SK-N-SH treated with all-trans-retinoic acid at 6 μM for 48 hours (cell line): ENCODE results near the gene PARP1.

Experiments
- ATAC-seq: fragments of 200-7000 bp; cut with Tn5 transposase; 3 replicates; pipeline ENCODE4 v1.9.1; 2020; ENCODE audit warnings: mild to moderate bottlenecking, moderate library complexity
- ARNTL ChIP-seq: fragments of 450-650 bp; formaldehyde crosslinking; IDR thresholded peaks from 2 replicates; pipeline ENCODE4 v1.5.0; 2020; ENCODE audit warnings: low read depth, mild to moderate bottlenecking, moderate library complexity, borderline replicate concordance
- BACH2 ChIP-seq: fragments of 250-450 bp; sonication (Bioruptor Pico); IDR thresholded peaks from 2 replicates; pipeline ENCODE4 v1.9.0; 2021; ENCODE audit warnings: mild to moderate bottlenecking, borderline replicate concordance
- ESRRG ChIP-seq: fragments of 250-450 bp; sonication (Bioruptor Pico); IDR thresholded peaks from 2 replicates; pipeline ENCODE4 v1.6.1; 2021; ENCODE audit warnings: mild to moderate bottlenecking
- GLIS3 ChIP-seq: fragments of 250-450 bp; sonication (Bioruptor Pico); IDR thresholded peaks from 2 replicates; pipeline ENCODE4 v1.5.0; 2020; ENCODE audit warnings: mild to moderate bottlenecking, moderate library complexity
- ISL1 ChIP-seq: fragments of 250-450 bp; sonication (Bioruptor Pico); IDR thresholded peaks from 2 replicates; pipeline ENCODE4 v2.1.2; 2022; ENCODE audit warnings: mild to moderate bottlenecking, moderate library complexity
- OSR1 ChIP-seq: fragments of 250-450 bp; sonication (Bioruptor Pico); IDR thresholded peaks from 2 replicates; pipeline ENCODE4 v1.8.0; 2022; ENCODE audit warnings: moderate library complexity, mild to moderate bottlenecking, inconsistent platforms
- PATZ1 ChIP-seq: fragments of 250-450 bp; sonication (Bioruptor Pico); IDR thresholded peaks from 2 replicates; pipeline ENCODE4 v1.8.0; 2020; ENCODE audit warnings: mild to moderate bottlenecking, moderate library complexity, borderline replicate concordance
- PPARA ChIP-seq: fragments of 250-450 bp; sonication (Bioruptor Pico); IDR thresholded peaks from 2 replicates; pipeline ENCODE4 v1.5.0; 2020; ENCODE audit warnings: mild to moderate bottlenecking, borderline replicate concordance
- RARB ChIP-seq: fragments of 250-450 bp; sonication (Bioruptor Pico); IDR thresholded peaks from 2 replicates; pipeline ENCODE4 v1.8.0; 2021; ENCODE audit warnings: mild to moderate bottlenecking, moderate library complexity
- SNAI2 ChIP-seq: fragments of 250-450 bp; sonication (Bioruptor Pico); IDR thresholded peaks from 2 replicates; pipeline ENCODE4 v1.5.0; 2020; ENCODE audit warnings: mild to moderate bottlenecking, moderate library complexity
- TCF4 ChIP-seq: fragments of 250-450 bp; sonication (Bioruptor Pico); IDR thresholded peaks from 2 replicates; pipeline ENCODE4 v1.8.0; 2021; ENCODE audit warnings: mild to moderate bottlenecking, moderate library complexity, borderline replicate concordance
- TOX ChIP-seq: fragments of 250-450 bp; sonication (Bioruptor Pico); IDR thresholded peaks from 2 replicates; pipeline ENCODE4 v1.8.0; 2021; ENCODE audit warnings: mild to moderate bottlenecking, moderate library complexity, borderline replicate concordance
- ZC3H10 ChIP-seq: fragments of 250-450 bp; sonication (Bioruptor Pico); IDR thresholded peaks from 2 replicates; pipeline ENCODE4 v1.5.1; 2021; ENCODE audit warnings: mild to moderate bottlenecking, moderate library complexity
- ZFP3 ChIP-seq: fragments of 250-450 bp; sonication (Bioruptor Pico); IDR thresholded peaks from 2 replicates; pipeline ENCODE4 v1.5.0; 2020; ENCODE audit warnings: mild to moderate bottlenecking, moderate library complexity
- ZFP30 ChIP-seq: fragments of 450-650 bp; formaldehyde crosslinking; IDR thresholded peaks from 2 replicates; pipeline ENCODE4 v1.5.0; 2022; ENCODE audit warnings: mild to moderate bottlenecking, moderate library complexity
- ZNF565 ChIP-seq: fragments of 450-650 bp; formaldehyde crosslinking; conservative IDR thresholded peaks from 2 replicates; pipeline ENCODE4 v1.5.0; 2020; ENCODE audit warnings: low read depth, mild to moderate bottlenecking, moderate library complexity
- ZNF70 ChIP-seq: fragments of 450-650 bp; formaldehyde crosslinking; IDR thresholded peaks from 2 replicates; pipeline ENCODE4 v1.5.0; 2020; ENCODE audit warnings: mild to moderate bottlenecking, moderate library complexity
- TF ChIP-seq, protein P1 (sequence below): fragments of 250-450 bp; sonication (Bioruptor Pico); IDR thresholded peaks from 2 replicates; pipeline ENCODE4 v1.5.0; 2020; ENCODE audit warnings: mild to moderate bottlenecking, moderate library complexity
- TF ChIP-seq, protein P2 (sequence below): fragments of 250-450 bp; sonication (Bioruptor Pico); IDR thresholded peaks from 2 replicates; pipeline ENCODE4 v1.8.0; 2021; ENCODE audit warnings: low read depth, mild to moderate bottlenecking, moderate library complexity, borderline replicate concordance
- TF ChIP-seq, protein P3 (sequence below): fragments of 250-450 bp; sonication (Bioruptor Pico); IDR thresholded peaks from 2 replicates; pipeline ENCODE4 v1.5.1; 2021; ENCODE audit warnings: mild to moderate bottlenecking, moderate library complexity

The PARP1 gene

GRCh38 chr1:226350519-226350865 is 57.4 kb downstream of the PARP1 start:
- TF ChIP-seq ISL1 (CRISPR knock-in tag) = no peak
- TF ChIP-seq TCF4 = no peak
- TF ChIP-seq BACH2 (CRISPR knock-in tag) = no peak
- TF ChIP-seq, protein P1, sequence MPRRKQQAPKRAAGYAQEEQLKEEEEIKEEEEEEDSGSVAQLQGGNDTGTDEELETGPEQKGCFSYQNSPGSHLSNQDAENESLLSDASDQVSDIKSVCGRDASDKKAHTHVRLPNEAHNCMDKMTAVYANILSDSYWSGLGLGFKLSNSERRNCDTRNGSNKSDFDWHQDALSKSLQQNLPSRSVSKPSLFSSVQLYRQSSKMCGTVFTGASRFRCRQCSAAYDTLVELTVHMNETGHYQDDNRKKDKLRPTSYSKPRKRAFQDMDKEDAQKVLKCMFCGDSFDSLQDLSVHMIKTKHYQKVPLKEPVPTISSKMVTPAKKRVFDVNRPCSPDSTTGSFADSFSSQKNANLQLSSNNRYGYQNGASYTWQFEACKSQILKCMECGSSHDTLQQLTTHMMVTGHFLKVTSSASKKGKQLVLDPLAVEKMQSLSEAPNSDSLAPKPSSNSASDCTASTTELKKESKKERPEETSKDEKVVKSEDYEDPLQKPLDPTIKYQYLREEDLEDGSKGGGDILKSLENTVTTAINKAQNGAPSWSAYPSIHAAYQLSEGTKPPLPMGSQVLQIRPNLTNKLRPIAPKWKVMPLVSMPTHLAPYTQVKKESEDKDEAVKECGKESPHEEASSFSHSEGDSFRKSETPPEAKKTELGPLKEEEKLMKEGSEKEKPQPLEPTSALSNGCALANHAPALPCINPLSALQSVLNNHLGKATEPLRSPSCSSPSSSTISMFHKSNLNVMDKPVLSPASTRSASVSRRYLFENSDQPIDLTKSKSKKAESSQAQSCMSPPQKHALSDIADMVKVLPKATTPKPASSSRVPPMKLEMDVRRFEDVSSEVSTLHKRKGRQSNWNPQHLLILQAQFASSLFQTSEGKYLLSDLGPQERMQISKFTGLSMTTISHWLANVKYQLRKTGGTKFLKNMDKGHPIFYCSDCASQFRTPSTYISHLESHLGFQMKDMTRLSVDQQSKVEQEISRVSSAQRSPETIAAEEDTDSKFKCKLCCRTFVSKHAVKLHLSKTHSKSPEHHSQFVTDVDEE (CRISPR knock-in tag) = no peak
- no peak for TF ChIP-seq ESRRG (CRISPR knock-in tag)
- no peak for TF ChIP-seq PPARA (CRISPR knock-in tag)
- no peak for TF ChIP-seq TOX (CRISPR knock-in tag)
- no peak for TF ChIP-seq ARNTL
- TF ChIP-seq ZFP3 (CRISPR knock-in tag) = no peak
- TF ChIP-seq SNAI2 (CRISPR knock-in tag) = no peak
- TF ChIP-seq ZNF70 (CRISPR knock-in tag) = no peak
- ATAC-seq = no peak

DNA sequence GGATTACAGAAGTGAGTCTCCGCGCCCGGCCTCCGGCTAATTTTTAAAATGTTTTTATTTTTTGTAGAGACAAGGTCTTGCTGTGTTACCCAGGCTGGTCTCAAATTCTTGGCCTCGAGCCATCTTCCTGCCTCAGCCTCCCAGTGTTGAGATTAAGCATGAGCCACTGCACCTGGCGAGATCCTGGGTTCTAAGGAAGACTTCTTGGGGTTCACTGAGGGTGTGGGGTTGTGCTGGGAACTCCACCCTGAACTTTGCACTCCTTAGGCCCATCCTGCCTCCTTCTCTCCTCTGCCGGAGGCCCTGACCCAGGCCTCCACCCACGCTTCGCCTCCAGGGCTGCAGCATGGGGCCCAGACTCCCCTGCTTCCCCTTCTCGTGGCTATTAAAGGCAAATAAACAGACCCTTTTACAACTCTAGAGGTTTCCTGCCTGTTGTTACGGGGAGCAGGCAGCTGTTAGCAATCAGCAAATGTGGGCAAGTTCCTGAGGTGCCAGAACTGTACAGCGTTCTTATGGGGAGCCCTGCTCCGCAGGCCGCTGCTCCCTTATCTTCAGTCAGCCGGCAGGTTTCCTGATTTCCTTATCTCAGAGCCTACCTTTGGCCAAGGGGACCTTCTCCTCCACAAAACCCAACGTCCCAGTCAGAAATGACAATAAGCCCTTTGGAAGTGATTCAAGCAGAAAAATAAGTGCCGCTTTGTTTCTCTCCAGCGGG is 57.9 kb downstream of the PARP1 start:
- ATAC-seq = no peak
- no peak for TF ChIP-seq GLIS3
- TF ChIP-seq ZFP30 (CRISPR knock-in tag) = no peak
- TF ChIP-seq ZC3H10 (CRISPR knock-in tag) = no peak
- TF ChIP-seq ZNF70 (CRISPR knock-in tag) = no peak
- no peak for TF ChIP-seq OSR1
- no peak for TF ChIP-seq ISL1 (CRISPR knock-in tag)
- no peak for TF ChIP-seq TCF4
- TF ChIP-seq ZNF565 (CRISPR knock-in tag) = no peak
- TF ChIP-seq, protein P1 (CRISPR knock-in tag) = no peak
- TF ChIP-seq PPARA (CRISPR knock-in tag) = no peak
- TF ChIP-seq, protein P2, sequence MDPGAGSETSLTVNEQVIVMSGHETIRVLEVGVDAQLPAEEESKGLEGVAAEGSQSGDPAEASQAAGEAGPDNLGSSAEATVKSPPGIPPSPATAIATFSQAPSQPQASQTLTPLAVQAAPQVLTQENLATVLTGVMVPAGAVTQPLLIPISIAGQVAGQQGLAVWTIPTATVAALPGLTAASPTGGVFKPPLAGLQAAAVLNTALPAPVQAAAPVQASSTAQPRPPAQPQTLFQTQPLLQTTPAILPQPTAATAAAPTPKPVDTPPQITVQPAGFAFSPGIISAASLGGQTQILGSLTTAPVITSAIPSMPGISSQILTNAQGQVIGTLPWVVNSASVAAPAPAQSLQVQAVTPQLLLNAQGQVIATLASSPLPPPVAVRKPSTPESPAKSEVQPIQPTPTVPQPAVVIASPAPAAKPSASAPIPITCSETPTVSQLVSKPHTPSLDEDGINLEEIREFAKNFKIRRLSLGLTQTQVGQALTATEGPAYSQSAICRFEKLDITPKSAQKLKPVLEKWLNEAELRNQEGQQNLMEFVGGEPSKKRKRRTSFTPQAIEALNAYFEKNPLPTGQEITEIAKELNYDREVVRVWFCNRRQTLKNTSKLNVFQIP (CRISPR knock-in tag) = no peak
- TF ChIP-seq PATZ1 = no peak
- TF ChIP-seq BACH2 (CRISPR knock-in tag) = no peak
- no peak for TF ChIP-seq SNAI2 (CRISPR knock-in tag)
- TF ChIP-seq RARB (CRISPR knock-in tag) = no peak
- no peak for TF ChIP-seq TOX (CRISPR knock-in tag)
- TF ChIP-seq ESRRG (CRISPR knock-in tag) = no peak
- TF ChIP-seq, all 23 proteins: peak for 0

DNA sequence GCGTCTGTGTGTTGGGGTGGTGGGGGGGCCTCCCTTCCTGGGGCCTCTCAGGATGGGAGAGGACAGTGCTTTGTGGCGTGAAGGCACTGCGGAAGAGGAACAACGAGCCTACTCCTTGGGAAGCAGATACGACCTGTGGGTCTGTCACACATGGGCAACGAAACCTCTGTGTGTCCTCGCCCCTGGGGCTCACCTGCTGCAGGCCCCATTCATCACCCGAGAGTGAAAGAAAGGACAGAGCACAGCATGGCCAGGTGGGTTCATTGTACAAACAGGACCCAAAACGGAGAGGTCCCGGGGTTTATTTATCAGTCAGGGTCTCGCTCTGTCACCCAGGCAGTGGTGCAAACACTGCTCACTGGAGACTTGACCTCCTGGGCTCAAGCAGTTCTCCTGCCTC is 58.8 kb downstream of the PARP1 start:
- TF ChIP-seq, protein P3, sequence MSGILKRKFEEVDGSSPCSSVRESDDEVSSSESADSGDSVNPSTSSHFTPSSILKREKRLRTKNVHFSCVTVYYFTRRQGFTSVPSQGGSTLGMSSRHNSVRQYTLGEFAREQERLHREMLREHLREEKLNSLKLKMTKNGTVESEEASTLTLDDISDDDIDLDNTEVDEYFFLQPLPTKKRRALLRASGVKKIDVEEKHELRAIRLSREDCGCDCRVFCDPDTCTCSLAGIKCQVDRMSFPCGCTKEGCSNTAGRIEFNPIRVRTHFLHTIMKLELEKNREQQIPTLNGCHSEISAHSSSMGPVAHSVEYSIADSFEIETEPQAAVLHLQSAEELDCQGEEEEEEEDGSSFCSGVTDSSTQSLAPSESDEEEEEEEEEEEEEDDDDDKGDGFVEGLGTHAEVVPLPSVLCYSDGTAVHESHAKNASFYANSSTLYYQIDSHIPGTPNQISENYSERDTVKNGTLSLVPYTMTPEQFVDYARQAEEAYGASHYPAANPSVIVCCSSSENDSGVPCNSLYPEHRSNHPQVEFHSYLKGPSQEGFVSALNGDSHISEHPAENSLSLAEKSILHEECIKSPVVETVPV (CRISPR knock-in tag) = no peak
- no peak for TF ChIP-seq RARB (CRISPR knock-in tag)
- no peak for TF ChIP-seq ISL1 (CRISPR knock-in tag)
- ATAC-seq = no peak
